ENCODE measurements around the gene LRRC37A2. TPM values are rescaled to one million over a fixed set of nuclear protein-coding genes. Genes with fewer than 3 reads are reported as not detected.
"Not testable (repeated sequence)": the region's sequence is repeated elsewhere in the genome, so short reads cannot be mapped to it uniquely, and the experiment has no call there.

LRRC37A2 gene
- 7.9 and 9.3 TPM in 2 replicates for total RNA-seq (2021)
- long read RNA-seq, partial matches to known transcripts = 0 of 2 reads
- long read RNA-seq, other reads (novel, unspliced or antisense) = 2 of 2 reads

- H3T11ph ChIP-seq (ENCODE audit: low read length); H4K8ac ChIP-seq (replicated peaks; ENCODE audit: insufficient read length, low read depth, low read length); H3K18ac ChIP-seq (ENCODE audit: insufficient read length, low read depth, low read length); H3K27me3 Mint-ChIP-seq (ENCODE audit: low read depth); H2BK120ac ChIP-seq (ENCODE audit: low read depth, low read length, poor library complexity, severe bottlenecking); H3K4me3 Mint-ChIP-seq; H3K4ac ChIP-seq (ENCODE audit: low read depth, low read length); H2BK5ac ChIP-seq (ENCODE audit: insufficient read length, low read length); H3K9me3 Mint-ChIP-seq; H2BK15ac ChIP-seq (ENCODE audit: low read depth, low read length); H3K27ac ChIP-seq (ENCODE audit: insufficient read length, low read depth, low read length); H3K27me3 ChIP-seq (ENCODE audit: insufficient read depth, low read length); H2AFZ ChIP-seq (ENCODE audit: low read length); H3K23me2 ChIP-seq (ENCODE audit: insufficient read length, low read depth, low read length, poor library complexity, severe bottlenecking); H3K79me1 ChIP-seq (ENCODE audit: insufficient read depth, low read depth, low read length, poor library complexity, severe bottlenecking); H2AK5ac ChIP-seq (ENCODE audit: insufficient read length, low read length); H3K79me2 ChIP-seq (ENCODE audit: insufficient read depth, low read length); H4K20me1 ChIP-seq (ENCODE audit: control insufficient read depth, insufficient read depth, insufficient read length); H2BK12ac ChIP-seq (ENCODE audit: insufficient read length, low read depth, low read length); H3K9me3 ChIP-seq (ENCODE audit: control insufficient read depth, low read depth, low read length); H4K5ac ChIP-seq (ENCODE audit: insufficient read length, low read depth, low read length); H3K27ac Mint-ChIP-seq; DNase-seq; H3K4me2 ChIP-seq (ENCODE audit: insufficient read depth, insufficient read length, low read length); H3K14ac ChIP-seq (ENCODE audit: insufficient read depth, low read length); H4K91ac ChIP-seq (ENCODE audit: insufficient read length, low read depth, low read length); H3K56ac ChIP-seq (ENCODE audit: insufficient read length, low read depth, low read length); H2BK20ac ChIP-seq (ENCODE audit: low read depth, low read length, poor library complexity, severe bottlenecking); H3K4me1 Mint-ChIP-seq; H3K9ac ChIP-seq (ENCODE audit: extremely low read depth, insufficient read length, low read length); H3K36me3 Mint-ChIP-seq (ENCODE audit: insufficient read depth in 1 of 3, low read depth in 3 of 3); H3K23ac ChIP-seq (ENCODE audit: insufficient read length, low read depth, low read length); H3K4me1 ChIP-seq (ENCODE audit: insufficient read depth, low read length): not testable (repeated sequence)
- no CpG with 5 or more reads among the region's 11 CpGs for WGBS (ENCODE audit: extremely low coverage, insufficient read length, low lambda C conversion rate)
Measured at GRCh38 chr17:46512168-46512567, at the start of gene LRRC37A2. Gene LRRC37A2, plus strand, starts transcription at chr17:46512468. Its CDS starts 245 bp downstream, at chr17:46512713.

GRCh38 chr17:46467618-46468017, 44.6 kb upstream of the LRRC37A2 start:
- not testable (repeated sequence) for H2BK5ac ChIP-seq (ENCODE audit: insufficient read length, low read length); H3K23me2 ChIP-seq (ENCODE audit: insufficient read length, low read depth, low read length, poor library complexity, severe bottlenecking); H3T11ph ChIP-seq (ENCODE audit: low read length); DNase-seq; H2BK120ac ChIP-seq (ENCODE audit: low read depth, low read length, poor library complexity, severe bottlenecking); H3K27me3 ChIP-seq (ENCODE audit: insufficient read depth, low read length); H3K27me3 Mint-ChIP-seq (ENCODE audit: low read depth); H4K91ac ChIP-seq (ENCODE audit: insufficient read length, low read depth, low read length); H2AK5ac ChIP-seq (ENCODE audit: insufficient read length, low read length); H2BK20ac ChIP-seq (ENCODE audit: low read depth, low read length, poor library complexity, severe bottlenecking); H3K9me3 Mint-ChIP-seq; H3K4me3 Mint-ChIP-seq; H4K5ac ChIP-seq (ENCODE audit: insufficient read length, low read depth, low read length); H3K4me1 ChIP-seq (ENCODE audit: insufficient read depth, low read length); H3K27ac Mint-ChIP-seq; H3K4me1 Mint-ChIP-seq; H4K20me1 ChIP-seq (ENCODE audit: control insufficient read depth, insufficient read depth, insufficient read length); H4K8ac ChIP-seq (replicated peaks; ENCODE audit: insufficient read length, low read depth, low read length); H3K36me3 Mint-ChIP-seq (ENCODE audit: insufficient read depth in 1 of 3, low read depth in 3 of 3); H3K18ac ChIP-seq (ENCODE audit: insufficient read length, low read depth, low read length); H2BK15ac ChIP-seq (ENCODE audit: low read depth, low read length); H3K79me1 ChIP-seq (ENCODE audit: insufficient read depth, low read depth, low read length, poor library complexity, severe bottlenecking); H3K4ac ChIP-seq (ENCODE audit: low read depth, low read length); H3K9ac ChIP-seq (ENCODE audit: extremely low read depth, insufficient read length, low read length); H3K23ac ChIP-seq (ENCODE audit: insufficient read length, low read depth, low read length); H3K27ac ChIP-seq (ENCODE audit: insufficient read length, low read depth, low read length); H3K56ac ChIP-seq (ENCODE audit: insufficient read length, low read depth, low read length); H2BK12ac ChIP-seq (ENCODE audit: insufficient read length, low read depth, low read length); H3K4me2 ChIP-seq (ENCODE audit: insufficient read depth, insufficient read length, low read length); H2AFZ ChIP-seq (ENCODE audit: low read length); H3K9me3 ChIP-seq (ENCODE audit: control insufficient read depth, low read depth, low read length); H3K79me2 ChIP-seq (ENCODE audit: insufficient read depth, low read length); H3K14ac ChIP-seq (ENCODE audit: insufficient read depth, low read length)
- WGBS (ENCODE audit: extremely low coverage, insufficient read length, low lambda C conversion rate) = no CpG with 5 or more reads among the region's 5 CpGs
